H9 (cell line): ENCODE measurements around the gene TPM2. TPM values are rescaled to one million over a fixed set of nuclear protein-coding genes. Genes with fewer than 3 reads are reported as not detected.

Experiments
- DNase-seq: peaks from one replicate; pipeline ENCODE4 v3.0.0-alpha.2; 2017
- H2AFZ ChIP-seq: one replicate; pipeline ENCODE4 v1.6.1; 2013; ENCODE audit warnings: mild to moderate bottlenecking, low read length, control low read depth, moderate library complexity
- H2AK5ac ChIP-seq: 2 replicates; pipeline ENCODE4 v1.6.1; 2013; ENCODE audit warnings: low read length, control low read depth, mixed read lengths; ENCODE audit not compliant: insufficient read length
- H2BK120ac ChIP-seq: one replicate; pipeline ENCODE4 v1.6.1; 2013; ENCODE audit warnings: low read depth, mild to moderate bottlenecking, low read length, control low read depth, inconsistent platforms; ENCODE audit not compliant: poor library complexity, severe bottlenecking
- H2BK12ac ChIP-seq: 2 replicates; pipeline ENCODE4 v1.6.1; 2013; ENCODE audit warnings: low read length, control low read depth, mixed read lengths, low read depth; ENCODE audit not compliant: insufficient read length
- H2BK15ac ChIP-seq: 2 replicates; pipeline ENCODE4 v1.6.1; 2013; ENCODE audit warnings: low read depth, low read length, control low read depth
- H2BK20ac ChIP-seq: one replicate; pipeline ENCODE4 v1.6.1; 2013; ENCODE audit warnings: low read depth, mild to moderate bottlenecking, low read length, control low read depth, inconsistent platforms; ENCODE audit not compliant: poor library complexity, severe bottlenecking
- H2BK5ac ChIP-seq: 2 replicates; pipeline ENCODE4 v1.6.1; 2013; ENCODE audit warnings: low read length, control low read depth, mixed read lengths; ENCODE audit not compliant: insufficient read length
- H3K14ac ChIP-seq: 2 replicates; pipeline ENCODE4 v1.6.1; 2013; ENCODE audit warnings: low read length, control low read depth; ENCODE audit not compliant: insufficient read depth
- H3K18ac ChIP-seq: 2 replicates; pipeline ENCODE4 v1.6.1; 2013; ENCODE audit warnings: low read depth, mild to moderate bottlenecking, mixed read lengths, low read length, control low read depth; ENCODE audit not compliant: insufficient read length
- H3K23ac ChIP-seq: 2 replicates; pipeline ENCODE4 v1.6.1; 2013; ENCODE audit warnings: low read length, control low read depth, mixed read lengths, low read depth; ENCODE audit not compliant: insufficient read length
- H3K23me2 ChIP-seq: 2 replicates; pipeline ENCODE4 v1.6.1; 2013; ENCODE audit warnings: low read depth, mild to moderate bottlenecking, mixed read lengths, low read length, control low read depth; ENCODE audit not compliant: insufficient read length, poor library complexity, severe bottlenecking
- H3K27ac ChIP-seq: 2 replicates; pipeline ENCODE4 v1.5.1; 2013; ENCODE audit warnings: low read length, control low read depth, mixed read lengths, low read depth; ENCODE audit not compliant: insufficient read length
- H3K27me3 ChIP-seq: 2 replicates; pipeline ENCODE4 v1.6.1; 2013; ENCODE audit warnings: low read length, control low read depth, inconsistent platforms; ENCODE audit not compliant: insufficient read depth
- H3K4ac ChIP-seq: 2 replicates; pipeline ENCODE4 v1.6.1; 2013; ENCODE audit warnings: low read depth, mild to moderate bottlenecking, control low read depth, inconsistent platforms, low read length, moderate library complexity
- H3K4me1 ChIP-seq: 2 replicates; pipeline ENCODE4 v1.6.1; 2013; ENCODE audit warnings: low read length, control low read depth, inconsistent platforms; ENCODE audit not compliant: insufficient read depth
- H3K4me2 ChIP-seq: 2 replicates; pipeline ENCODE4 v1.6.1; 2013; ENCODE audit warnings: low read length, control low read depth, mixed read lengths; ENCODE audit not compliant: insufficient read length, insufficient read depth
- H3K56ac ChIP-seq: 2 replicates; pipeline ENCODE4 v1.6.1; 2013; ENCODE audit warnings: low read depth, mild to moderate bottlenecking, mixed read lengths, low read length, control low read depth; ENCODE audit not compliant: insufficient read length
- H3K79me1 ChIP-seq: 2 replicates; pipeline ENCODE4 v1.6.1; 2013; ENCODE audit warnings: low read depth, mild to moderate bottlenecking, moderate library complexity, low read length, control low read depth, inconsistent platforms; ENCODE audit not compliant: insufficient read depth, poor library complexity, severe bottlenecking
- H3K79me2 ChIP-seq: 2 replicates; pipeline ENCODE4 v1.6.1; 2013; ENCODE audit warnings: low read length, control low read depth, inconsistent platforms; ENCODE audit not compliant: insufficient read depth
- H3K9ac ChIP-seq: 2 replicates; pipeline ENCODE4 v1.6.1; 2013; ENCODE audit warnings: low read length, control low read depth, mixed read lengths; ENCODE audit not compliant: insufficient read length; ENCODE audit errors: extremely low read depth
- H3K9me3 ChIP-seq: one replicate; pipeline ENCODE4 v1.6.1; 2013; ENCODE audit warnings: low read depth, low read length, inconsistent platforms; ENCODE audit not compliant: control insufficient read depth
- H3T11ph ChIP-seq: one replicate; pipeline ENCODE4 v1.6.1; 2013; ENCODE audit warnings: mild to moderate bottlenecking, low read length, control low read depth, inconsistent platforms
- H4K20me1 ChIP-seq: one replicate; pipeline ENCODE4 v1.6.1; 2013; ENCODE audit not compliant: control insufficient read depth, insufficient read length, insufficient read depth
- H4K5ac ChIP-seq: 2 replicates; pipeline ENCODE4 v1.6.1; 2013; ENCODE audit warnings: low read depth, mild to moderate bottlenecking, mixed read lengths, low read length, control low read depth; ENCODE audit not compliant: insufficient read length
- H4K8ac ChIP-seq: replicated peaks from 2 replicates; pipeline ENCODE4 v1.6.1; 2013; ENCODE audit warnings: low read length, control low read depth, mixed read lengths, low read depth; ENCODE audit not compliant: insufficient read length
- H4K91ac ChIP-seq: 2 replicates; pipeline ENCODE4 v1.6.1; 2013; ENCODE audit warnings: low read depth, mild to moderate bottlenecking, moderate library complexity, mixed read lengths, low read length, control low read depth; ENCODE audit not compliant: insufficient read length
- H3K27ac Mint-ChIP-seq, 3 experiments: 2 replicates in 2 of 3; 3 replicates in 1 of 3; pipeline ENCODE4 v1.8.0; 2020 to 2021; ENCODE audit warnings: mixed read lengths in 3 of 3, mild to moderate bottlenecking in 1 of 3, moderate library complexity in 1 of 3
- H3K27me3 Mint-ChIP-seq: 2 replicates; pipeline ENCODE4 v1.8.0; 2021; ENCODE audit warnings: low read depth, mild to moderate bottlenecking, moderate library complexity, mixed read lengths
- H3K36me3 Mint-ChIP-seq, 3 experiments: 2 replicates in 2 of 3; 3 replicates in 1 of 3; pipeline ENCODE4 v1.8.0; 2020 to 2021; ENCODE audit warnings: low read depth in 3 of 3, mixed read lengths in 3 of 3; ENCODE audit not compliant: insufficient read depth in 1 of 3
- H3K4me1 Mint-ChIP-seq, 2 experiments: 2 replicates each; pipeline ENCODE4 v1.8.0; 2020; ENCODE audit warnings: mixed read lengths in 2 of 2
- H3K4me3 Mint-ChIP-seq, 2 experiments: 2 replicates in 1 of 2; 3 replicates in 1 of 2; pipeline ENCODE4 v1.8.0; 2020 to 2021; ENCODE audit warnings: mild to moderate bottlenecking in 2 of 2, mixed read lengths in 2 of 2, moderate library complexity in 1 of 2
- H3K9me3 Mint-ChIP-seq, 2 experiments: 2 replicates in 1 of 2; 3 replicates in 1 of 2; pipeline ENCODE4 v1.8.0; 2020; ENCODE audit warnings: mild to moderate bottlenecking in 2 of 2, mixed read lengths in 2 of 2, moderate library complexity in 1 of 2
- CTCF ChIP-seq: fragments of 200-600 bp; sonication (generic); conservative IDR thresholded peaks from 3 replicates; pipeline ENCODE4 v1.8.0; 2021; ENCODE audit warnings: antibody characterized with exemption, mild to moderate bottlenecking
- WGBS: extraction: QIAGEN DNeasy Blood & Tissue Kit; methylation state at CpG from one replicate; pipeline ENCODE4 v1.1.7; 2013; ENCODE audit warnings: missing lambda C conversion rate, low lambda C conversion rate, mixed read lengths; ENCODE audit not compliant: insufficient read length; ENCODE audit errors: extremely low coverage; 5-methylcytosine and 5-hydroxymethylcytosine counted together
- total RNA-seq: library from RNA; stranded (reverse); gene quantifications from 2 replicates; pipeline ENCODE4 v1.2.1, GENCODE V29; 2021

The TPM2 gene
- total RNA-seq, 1 experiment from 2014 or later = 225 TPM

- no peak overlapping the region for H3K4ac ChIP-seq
- no peak overlapping the region for H3K4me2 ChIP-seq
- no peak for DNase-seq
- no peak overlapping the region for H3K23ac ChIP-seq
- no peak overlapping the region for H2AFZ ChIP-seq
- no peak overlapping the region for H3K56ac ChIP-seq
- H3K9me3 ChIP-seq = no peaks in the 10 kb centered on the region
- no peaks in the 10 kb centered on the region for H3K23me2 ChIP-seq
- no peak overlapping the region for H4K91ac ChIP-seq
- H3K4me3 Mint-ChIP-seq = no peak overlapping the region; a peak in 1 of 5 replicates
- no peak overlapping the region for H4K8ac ChIP-seq
- H2BK5ac ChIP-seq = no peak overlapping the region
- H3K9me3 Mint-ChIP-seq = no peaks in the 10 kb centered on the region
- no peak overlapping the region for H3K9ac ChIP-seq
- H2BK15ac ChIP-seq = no peak overlapping the region
- no peak overlapping the region for H2AK5ac ChIP-seq
- H3K27me3 Mint-ChIP-seq = no peaks in the 10 kb centered on the region; the same call in 1 of the 2 replicates
- no peak overlapping the region for H3T11ph ChIP-seq
- no peak overlapping the region for H3K14ac ChIP-seq
- no peak overlapping the region for H4K5ac ChIP-seq
- no peak for TF ChIP-seq CTCF
- no peak overlapping the region for H2BK12ac ChIP-seq
- no CpG with 5 or more reads among the region's 4 CpGs for WGBS
- H3K4me1 Mint-ChIP-seq = peaks cover 5% of the 10 kb centered on the region in 2 experiments
- no peak overlapping the region for H2BK20ac ChIP-seq
- no peaks in the 10 kb centered on the region for H3K4me1 ChIP-seq
- no peaks in the 10 kb centered on the region for H3K27me3 ChIP-seq
- H3K79me2 ChIP-seq = no peaks in the 10 kb centered on the region
- H3K27ac Mint-ChIP-seq = no peak overlapping the region; a peak in 1 of 7 replicates
- peaks cover 39 to 88% (median 81%) of the 10 kb centered on the region in 3 experiments for H3K36me3 Mint-ChIP-seq
- H4K20me1 ChIP-seq = no peaks in the 10 kb centered on the region
- no peak overlapping the region for H3K18ac ChIP-seq
- no peak overlapping the region for H2BK120ac ChIP-seq
- no peak overlapping the region for H3K27ac ChIP-seq
- no peaks in the 10 kb centered on the region for H3K79me1 ChIP-seq
These were observed 48.5 kb upstream of the TPM2 start for GRCh38 chr9:35738186-35738585.
